ENCODE results near the gene MGAM2. TPM values are rescaled to one million over a fixed set of nuclear protein-coding genes. Genes with fewer than 3 reads are reported as not detected.

The MGAM2 gene
- total RNA-seq, 1 experiment from 2014 or later = not detected

- no peak for DNase-seq (ENCODE audit: low spot score)
- Histone ChIP-seq H3K4me3 (ENCODE audit: low read depth, low read length, poor library complexity, severe bottlenecking) (no peak overlapping the region), H3K36me3 (ENCODE audit: insufficient read depth, low read length, poor library complexity, severe bottlenecking) (no peaks in the 10 kb centered on the region), H3K27ac (ENCODE audit: low read depth, low read length, poor library complexity, severe bottlenecking) (no peak overlapping the region), H3K9me3 (ENCODE audit: low read depth, low read length, poor library complexity, severe bottlenecking) (no peaks in the 10 kb centered on the region), H3K4me1 (ENCODE audit: insufficient read depth, low read length, poor library complexity, severe bottlenecking) (no peaks in the 10 kb centered on the region), H3K27me3 (replicated peaks; ENCODE audit: insufficient read depth, low read depth, low read length, poor library complexity) (peaks cover 3% of the 10 kb centered on the region)
- no peak for TF ChIP-seq EZH2 (IDR thresholded peaks at IDR 0.05; ENCODE audit: borderline replicate concordance, low read depth, low read length, poor library complexity, severe bottlenecking)
- TF ChIP-seq, protein P1, sequence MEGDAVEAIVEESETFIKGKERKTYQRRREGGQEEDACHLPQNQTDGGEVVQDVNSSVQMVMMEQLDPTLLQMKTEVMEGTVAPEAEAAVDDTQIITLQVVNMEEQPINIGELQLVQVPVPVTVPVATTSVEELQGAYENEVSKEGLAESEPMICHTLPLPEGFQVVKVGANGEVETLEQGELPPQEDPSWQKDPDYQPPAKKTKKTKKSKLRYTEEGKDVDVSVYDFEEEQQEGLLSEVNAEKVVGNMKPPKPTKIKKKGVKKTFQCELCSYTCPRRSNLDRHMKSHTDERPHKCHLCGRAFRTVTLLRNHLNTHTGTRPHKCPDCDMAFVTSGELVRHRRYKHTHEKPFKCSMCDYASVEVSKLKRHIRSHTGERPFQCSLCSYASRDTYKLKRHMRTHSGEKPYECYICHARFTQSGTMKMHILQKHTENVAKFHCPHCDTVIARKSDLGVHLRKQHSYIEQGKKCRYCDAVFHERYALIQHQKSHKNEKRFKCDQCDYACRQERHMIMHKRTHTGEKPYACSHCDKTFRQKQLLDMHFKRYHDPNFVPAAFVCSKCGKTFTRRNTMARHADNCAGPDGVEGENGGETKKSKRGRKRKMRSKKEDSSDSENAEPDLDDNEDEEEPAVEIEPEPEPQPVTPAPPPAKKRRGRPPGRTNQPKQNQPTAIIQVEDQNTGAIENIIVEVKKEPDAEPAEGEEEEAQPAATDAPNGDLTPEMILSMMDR (conservative IDR thresholded peaks at IDR 0.05; ENCODE audit: low read depth, low read length) = no peak
- ChIA-PET POLR2A (ENCODE audit: low non-redundant PET) (no interaction called here), CTCF (no interaction called here)
- intact Hi-C loops (cut with micrococcal nuclease; ENCODE audit: unreplicated experiment) = no loop called here
- no TSS peak for BruUV-seq (replicated peaks)
Measured at GRCh38 chr7:142194201-142194600, 82.7 kb downstream of the MGAM2 start.

- ChIA-PET CTCF (no interaction called here), POLR2A (ENCODE audit: low non-redundant PET) (no interaction called here)
- Histone ChIP-seq H3K4me3 (ENCODE audit: low read depth, low read length, poor library complexity, severe bottlenecking) (no peak overlapping the region), H3K9me3 (ENCODE audit: low read depth, low read length, poor library complexity, severe bottlenecking) (no peaks in the 10 kb centered on the region), H3K36me3 (ENCODE audit: insufficient read depth, low read length, poor library complexity, severe bottlenecking) (no peaks in the 10 kb centered on the region), H3K27ac (ENCODE audit: low read depth, low read length, poor library complexity, severe bottlenecking) (no peak overlapping the region), H3K4me1 (ENCODE audit: insufficient read depth, low read length, poor library complexity, severe bottlenecking) (no peaks in the 10 kb centered on the region), H3K27me3 (replicated peaks; ENCODE audit: insufficient read depth, low read depth, low read length, poor library complexity) (no peaks in the 10 kb centered on the region)
- no peak for TF ChIP-seq EZH2 (IDR thresholded peaks at IDR 0.05; ENCODE audit: borderline replicate concordance, low read depth, low read length, poor library complexity, severe bottlenecking)
- TF ChIP-seq, protein P1 (conservative IDR thresholded peaks at IDR 0.05; ENCODE audit: low read depth, low read length) = no peak
- BruUV-seq (replicated peaks) = no TSS peak
- DNase-seq (ENCODE audit: low spot score) = no peak
- intact Hi-C loops (cut with micrococcal nuclease; ENCODE audit: unreplicated experiment) = no loop called here
Measured at GRCh38 chr7:142196066-142196840, 84.7 kb downstream of the MGAM2 start.

- TF ChIP-seq EZH2 (IDR thresholded peaks at IDR 0.05; ENCODE audit: borderline replicate concordance, low read depth, low read length, poor library complexity, severe bottlenecking) = no peak
- TF ChIP-seq, protein P1 (conservative IDR thresholded peaks at IDR 0.05; ENCODE audit: low read depth, low read length) = no peak
- no peaks in the 10 kb centered on the region for H3K27me3 ChIP-seq (replicated peaks; ENCODE audit: insufficient read depth, low read depth, low read length, poor library complexity)
- BruUV-seq (replicated peaks) = no TSS peak
- DNase-seq (ENCODE audit: low spot score) = no peak
- no peaks in the 10 kb centered on the region for H3K4me1 ChIP-seq (ENCODE audit: insufficient read depth, low read length, poor library complexity, severe bottlenecking)
- CTCF ChIA-PET = no interaction called here
- H3K4me3 ChIP-seq (ENCODE audit: low read depth, low read length, poor library complexity, severe bottlenecking) = no peak overlapping the region
- H3K27ac ChIP-seq (ENCODE audit: low read depth, low read length, poor library complexity, severe bottlenecking) = no peak overlapping the region
- no peaks in the 10 kb centered on the region for H3K9me3 ChIP-seq (ENCODE audit: low read depth, low read length, poor library complexity, severe bottlenecking)
- POLR2A ChIA-PET (ENCODE audit: low non-redundant PET) = no interaction called here
- H3K36me3 ChIP-seq (ENCODE audit: insufficient read depth, low read length, poor library complexity, severe bottlenecking) = no peaks in the 10 kb centered on the region
- intact Hi-C loops (cut with micrococcal nuclease; ENCODE audit: unreplicated experiment) = no loop called here
Measured at GRCh38 chr7:142200206-142200605, 88.7 kb downstream of the MGAM2 start.
